Immature natural killer cell (primary cell): ENCODE results near the gene SERPINH1. TPM values are rescaled to one million over a fixed set of nuclear protein-coding genes. Genes with fewer than 3 reads are reported as not detected.

Experiments used
- DNase-seq, 3 donors: peaks; one replicate each; pipeline ENCODE4 v3.0.0; 2022; ENCODE audit warnings: mixed read lengths in 1 of 3
- H3K27ac Mint-ChIP-seq, 6 donors: one replicate each; pipeline ENCODE4 v1.8.0; 2020; ENCODE audit warnings: mixed read lengths in 6 of 6, mild to moderate bottlenecking in 5 of 6, inconsistent platforms in 4 of 6, moderate library complexity in 3 of 6
- H3K27me3 Mint-ChIP-seq, 3 donors: one replicate each; pipeline ENCODE4 v1.8.0; 2020 to 2021; ENCODE audit warnings: low read depth in 3 of 3, mild to moderate bottlenecking in 3 of 3, mixed read lengths in 3 of 3, moderate library complexity in 3 of 3, inconsistent platforms in 1 of 3
- H3K36me3 Mint-ChIP-seq, 3 donors: one replicate each; pipeline ENCODE4 v1.8.0; 2020; ENCODE audit warnings: mixed read lengths in 3 of 3, inconsistent platforms in 2 of 3, mild to moderate bottlenecking in 2 of 3
- H3K4me1 Mint-ChIP-seq, 2 donors: one replicate each; pipeline ENCODE4 v1.8.0; 2020; ENCODE audit warnings: inconsistent platforms in 2 of 2, mild to moderate bottlenecking in 2 of 2, mixed read lengths in 2 of 2, moderate library complexity in 1 of 2
- H3K4me3 Mint-ChIP-seq, 5 donors: one replicate each; pipeline ENCODE4 v1.8.0; 2020; ENCODE audit warnings: mild to moderate bottlenecking in 5 of 5, mixed read lengths in 5 of 5, inconsistent platforms in 3 of 5, moderate library complexity in 3 of 5
- H3K9me3 Mint-ChIP-seq, 6 donors: one replicate each; pipeline ENCODE4 v1.8.0; 2020; ENCODE audit warnings: mild to moderate bottlenecking in 6 of 6, mixed read lengths in 6 of 6, inconsistent platforms in 4 of 6, moderate library complexity in 3 of 6
- polyA plus RNA-seq, 3 donors: library from polyadenylated mRNA; unstranded; fragments of 300-500 nt; fragmentation: Illumina TruSeq; gene quantifications; one replicate each; pipeline ENCODE4 v1.2.3, GENCODE V29; 2021

SERPINH1 gene
- polyA plus RNA-seq, 3 donors from 2014 or later = 3.4 to 8.4 (median 4.5) TPM

DNA sequence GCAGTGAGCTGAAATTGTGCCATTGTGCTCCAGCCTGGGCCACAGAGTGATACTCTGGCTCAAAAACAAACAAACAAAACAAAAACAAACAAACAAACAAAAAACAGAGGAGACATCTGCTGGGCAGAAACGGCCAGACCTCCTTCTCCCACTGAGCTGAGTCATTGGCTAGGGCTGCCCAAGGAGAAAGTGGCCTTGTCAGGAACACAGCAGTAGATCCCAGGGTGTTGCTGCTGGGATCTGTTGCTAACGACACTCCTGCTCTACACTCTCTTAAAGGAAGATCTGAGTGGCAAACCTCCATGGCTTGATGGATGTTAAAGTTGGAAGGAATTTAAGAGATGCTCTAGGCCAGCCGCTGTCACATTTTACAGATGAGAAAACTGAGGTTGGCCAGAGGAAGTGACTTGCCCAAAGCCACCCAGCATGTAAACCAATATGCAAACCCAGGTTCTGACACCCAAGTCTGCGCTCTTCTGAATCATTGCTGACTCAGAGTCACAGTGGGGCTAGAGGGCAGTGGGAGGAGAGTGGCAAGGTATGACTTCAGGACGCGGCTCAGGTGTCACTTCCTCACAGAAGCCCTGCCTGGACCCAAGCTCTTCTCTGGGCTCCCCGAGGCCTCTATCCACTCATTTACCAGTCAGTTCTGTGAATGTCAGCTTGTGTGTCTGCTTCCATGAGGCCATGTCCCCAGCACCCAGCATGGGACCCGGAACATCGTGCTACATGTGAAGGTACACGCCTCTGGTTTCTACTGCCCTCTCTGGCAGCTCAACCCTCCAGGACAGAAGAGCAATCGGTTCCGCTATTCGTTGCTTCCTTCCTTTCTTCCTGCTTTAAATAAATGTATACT is 25.0 kb upstream of the SERPINH1 start:
- Mint-ChIP-seq H3K27ac (peak overlapping the region; percentile 92 to 96 (median 94)), H3K4me3 (peak overlapping the region; percentile 68 to 86 (median 75))

GRCh38 chr11:75537740-75538139 is 24.3 kb upstream of the SERPINH1 start:
- Mint-ChIP-seq H3K36me3 (peaks cover 0 to 5% (median 4%) of the 10 kb centered on the region in 3 donors), H3K27ac (peak overlapping the region; percentile 92 to 96 (median 94)), H3K4me1 (peaks cover 48 to 52% of the 10 kb centered on the region in 2 donors), H3K27me3 (peaks cover 0 to 7% (median 7%) of the 10 kb centered on the region in 3 donors), H3K9me3 (no peaks in the 10 kb centered on the region), H3K4me3 (peak overlapping the region; percentile 68 to 86 (median 75))
- DNase-seq = peak; percentile 32 to 43 (median 35)

More for the DNA sequence above, 25.0 kb upstream of the SERPINH1 start:
- H3K27me3 Mint-ChIP-seq = peaks cover 3 to 8% (median 7%) of the 10 kb centered on the region in 3 donors
- H3K9me3 Mint-ChIP-seq = no peaks in the 10 kb centered on the region
- H3K36me3 Mint-ChIP-seq = peaks cover 0 to 5% (median 4%) of the 10 kb centered on the region in 3 donors
- peak; percentile 77 to 85 (median 80) for DNase-seq
- peaks cover 52 to 57% of the 10 kb centered on the region in 2 donors for H3K4me1 Mint-ChIP-seq

GRCh38 chr11:75538150-75538942 is 23.7 kb upstream of the SERPINH1 start:
- peaks cover 0 to 7% (median 7%) of the 10 kb centered on the region in 3 donors for H3K27me3 Mint-ChIP-seq
- no peak for DNase-seq
- peak overlapping the region; percentile 68 to 86 (median 75) for H3K4me3 Mint-ChIP-seq
- peak overlapping the region; percentile 92 to 96 (median 94) for H3K27ac Mint-ChIP-seq
- H3K36me3 Mint-ChIP-seq = peaks cover 0 to 5% (median 4%) of the 10 kb centered on the region in 3 donors
- no peaks in the 10 kb centered on the region for H3K9me3 Mint-ChIP-seq
- H3K4me1 Mint-ChIP-seq = peaks cover 48 to 52% of the 10 kb centered on the region in 2 donors

DNA sequence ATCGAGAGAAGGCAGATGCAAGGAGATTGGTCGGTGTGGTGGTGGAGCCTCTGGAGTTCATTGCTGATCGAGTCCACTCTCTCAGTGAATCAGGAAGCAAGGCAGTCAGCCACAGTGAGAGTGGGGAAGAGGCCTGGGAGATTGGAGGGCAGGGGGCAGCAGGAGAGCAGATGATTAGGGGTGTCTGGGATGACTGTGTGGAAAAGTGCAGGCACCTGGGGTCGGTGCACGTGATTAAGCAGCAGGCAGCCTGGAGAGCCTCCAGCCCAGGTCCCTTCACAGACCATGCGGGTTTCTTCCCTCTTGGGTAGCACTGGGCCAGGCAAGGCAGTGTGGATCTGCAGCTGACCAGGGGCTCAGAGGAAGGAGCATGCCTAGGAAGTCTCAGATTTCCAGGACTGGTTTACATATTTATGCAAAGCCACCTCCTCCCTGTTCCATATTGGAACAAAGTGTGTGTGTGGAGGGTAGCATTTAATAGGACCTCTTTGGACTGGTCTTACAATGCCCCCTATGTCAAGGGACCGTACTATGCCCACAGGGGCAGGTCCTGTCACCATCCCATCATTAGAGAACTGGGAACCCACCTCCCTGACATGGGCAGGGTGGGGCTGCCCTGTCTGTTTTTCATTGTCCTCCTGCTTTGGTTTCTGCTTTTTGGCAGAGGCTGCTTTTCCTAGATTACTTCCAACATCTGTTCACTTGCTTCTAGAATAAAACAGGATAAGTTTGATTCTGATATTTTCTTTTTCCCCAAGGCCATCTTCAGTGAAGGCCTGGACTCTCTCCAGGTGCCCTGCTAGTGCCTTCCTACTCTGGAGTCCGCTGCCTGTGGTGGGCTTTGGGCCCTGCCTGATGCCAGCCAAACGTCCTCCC is 22.4 kb upstream of the SERPINH1 start:
- Mint-ChIP-seq H3K9me3 (no peaks in the 10 kb centered on the region), H3K27me3 (peaks cover 0 to 7% (median 7%) of the 10 kb centered on the region in 3 donors), H3K4me3 (peak overlapping the region in 2 of 5 donors; percentile 12 to 30), H3K4me1 (peaks cover 38 to 41% of the 10 kb centered on the region in 2 donors), H3K36me3 (peaks cover 0 to 5% (median 4%) of the 10 kb centered on the region in 3 donors), H3K27ac (peak overlapping the region in 2 of 6 donors; percentile 23 to 78)
- DNase-seq = no peak

- peaks cover 0 to 5% (median 4%) of the 10 kb centered on the region in 3 donors for H3K36me3 Mint-ChIP-seq
- H3K4me3 Mint-ChIP-seq = no peak overlapping the region
- peaks cover 23 to 24% of the 10 kb centered on the region in 2 donors for H3K4me1 Mint-ChIP-seq
- no peak overlapping the region for H3K27ac Mint-ChIP-seq
- H3K9me3 Mint-ChIP-seq = no peaks in the 10 kb centered on the region
- peaks cover 0 to 7% (median 7%) of the 10 kb centered on the region in 3 donors for H3K27me3 Mint-ChIP-seq
- DNase-seq = no peak
These were observed 20.6 kb upstream of the SERPINH1 start for GRCh38 chr11:75541193-75542087.

- Mint-ChIP-seq H3K27ac (peak overlapping the region in 1 of 6 donors; percentile 24), H3K9me3 (no peaks in the 10 kb centered on the region), H3K4me3 (no peak overlapping the region), H3K27me3 (peaks cover 0 to 7% (median 6%) of the 10 kb centered on the region in 3 donors), H3K36me3 (peaks cover 0 to 5% (median 4%) of the 10 kb centered on the region in 3 donors), H3K4me1 (peaks cover 16 to 18% of the 10 kb centered on the region in 2 donors)
- no peak for DNase-seq
These were observed 20.0 kb upstream of the SERPINH1 start for GRCh38 chr11:75542088-75542438.

DNA sequence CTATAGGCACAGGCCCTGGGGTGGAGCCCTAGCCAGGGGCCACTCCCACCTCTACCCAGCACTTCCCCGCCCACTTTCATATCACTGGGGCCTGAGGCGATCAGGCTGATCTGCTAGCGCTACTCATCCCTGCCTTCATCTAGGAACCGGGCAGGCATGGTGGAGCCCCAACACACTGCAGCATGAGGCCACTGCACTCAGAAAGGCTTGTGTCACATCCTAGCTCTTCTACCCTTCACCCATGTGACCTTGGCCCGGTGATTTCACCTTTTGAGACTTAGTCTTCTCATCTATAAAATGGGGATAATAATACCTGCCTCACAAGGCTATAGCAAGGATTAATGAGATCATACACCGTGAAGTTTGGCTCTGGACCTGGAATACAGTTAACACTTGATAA is 18.2 kb upstream of the SERPINH1 start:
- peaks cover 0 to under 1% of the 10 kb centered on the region in 2 donors for H3K4me1 Mint-ChIP-seq
- peaks cover 0 to 2% (median 0%) of the 10 kb centered on the region in 6 donors for H3K9me3 Mint-ChIP-seq
- H3K36me3 Mint-ChIP-seq = peaks cover 0 to 4% (median 0%) of the 10 kb centered on the region in 3 donors
- H3K27ac Mint-ChIP-seq = no peak overlapping the region
- no peak for DNase-seq
- no peak overlapping the region for H3K4me3 Mint-ChIP-seq
- peaks cover 1 to 6% (median 2%) of the 10 kb centered on the region in 3 donors for H3K27me3 Mint-ChIP-seq

GRCh38 chr11:75547177-75547576 is 14.9 kb upstream of the SERPINH1 start:
- Mint-ChIP-seq H3K36me3 (no peaks in the 10 kb centered on the region), H3K4me3 (no peak overlapping the region), H3K9me3 (peaks cover 0 to 2% (median 0%) of the 10 kb centered on the region in 6 donors), H3K27me3 (peaks cover 0 to 4% (median 1%) of the 10 kb centered on the region in 3 donors), H3K4me1 (no peaks in the 10 kb centered on the region), H3K27ac (peak overlapping the region in 1 of 6 donors; percentile 14)
- no peak for DNase-seq

DNA sequence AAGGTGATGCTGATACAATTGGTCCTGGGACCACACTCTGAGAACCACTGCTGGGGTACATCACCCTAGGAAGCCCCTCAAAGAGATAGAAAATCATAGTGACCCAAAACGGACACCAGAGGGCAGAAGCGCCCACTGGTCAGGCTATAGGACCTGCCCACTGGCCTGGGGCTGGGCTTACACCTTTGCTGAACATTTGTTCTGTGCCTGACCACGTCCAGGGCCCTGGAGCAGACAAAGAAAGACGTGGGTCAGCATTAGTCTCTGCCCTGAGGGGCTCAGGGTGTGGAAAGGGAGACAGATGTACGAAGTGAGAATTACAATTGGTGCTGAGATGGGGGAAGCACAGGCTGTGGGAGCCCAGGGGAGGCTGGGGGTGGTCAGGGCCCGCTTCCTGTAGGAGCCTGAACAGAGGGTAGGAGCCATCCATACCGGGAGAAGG is 14.4 kb upstream of the SERPINH1 start:
- Mint-ChIP-seq H3K4me3 (no peak overlapping the region), H3K27ac (no peak overlapping the region), H3K4me1 (no peaks in the 10 kb centered on the region), H3K36me3 (no peaks in the 10 kb centered on the region), H3K9me3 (peaks cover 0 to 2% (median 0%) of the 10 kb centered on the region in 6 donors), H3K27me3 (peaks cover 0 to 4% (median 1%) of the 10 kb centered on the region in 3 donors)
- DNase-seq = peak in 2 of 3 donors; percentile 29 to 36

DNA sequence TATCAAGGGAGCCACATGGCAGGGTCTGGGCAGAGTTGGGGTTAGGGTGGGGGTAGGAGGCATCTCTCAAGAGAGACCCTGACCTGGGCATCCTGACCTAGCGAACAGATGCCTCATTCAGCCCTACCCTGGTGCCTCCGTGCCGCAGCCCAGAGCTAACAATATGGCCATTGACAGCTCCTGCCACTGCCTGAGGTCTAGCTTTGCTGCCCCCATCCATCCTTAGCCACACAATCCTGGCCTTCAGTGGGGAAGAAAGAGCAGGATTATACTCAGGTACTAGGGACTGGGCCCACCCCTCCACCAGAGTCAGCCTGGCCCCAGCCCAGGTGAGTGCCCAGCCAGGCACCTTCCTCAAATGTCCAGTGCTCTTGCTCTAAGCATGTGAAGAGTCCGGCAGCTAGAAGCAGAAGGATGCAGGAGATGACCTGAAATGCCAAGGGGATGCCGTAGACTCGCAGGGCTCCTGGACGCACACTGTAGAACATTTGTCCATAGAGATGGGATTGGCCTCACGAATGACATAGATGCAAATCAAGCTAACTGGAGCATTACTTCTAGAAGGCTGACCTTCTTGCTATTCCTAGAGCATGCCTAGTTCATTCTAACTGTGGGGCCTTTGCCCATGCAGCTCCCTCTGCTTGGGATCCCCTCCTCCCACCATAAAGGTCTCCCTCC is 13.3 kb upstream of the SERPINH1 start:
- DNase-seq = no peak
- no peak overlapping the region for H3K4me3 Mint-ChIP-seq
- H3K9me3 Mint-ChIP-seq = peaks cover 0 to 2% (median 0%) of the 10 kb centered on the region in 6 donors
- no peak overlapping the region for H3K27ac Mint-ChIP-seq
- H3K27me3 Mint-ChIP-seq = peaks cover 0 to 4% (median 1%) of the 10 kb centered on the region in 3 donors
- H3K4me1 Mint-ChIP-seq = no peaks in the 10 kb centered on the region
- H3K36me3 Mint-ChIP-seq = no peaks in the 10 kb centered on the region

GRCh38 chr11:75549370-75549958 is 12.6 kb upstream of the SERPINH1 start:
- H3K4me1 Mint-ChIP-seq = no peaks in the 10 kb centered on the region
- no peak for DNase-seq
- no peaks in the 10 kb centered on the region for H3K36me3 Mint-ChIP-seq
- H3K27ac Mint-ChIP-seq = no peak overlapping the region
- peaks cover 0 to 4% (median 1%) of the 10 kb centered on the region in 3 donors for H3K27me3 Mint-ChIP-seq
- no peak overlapping the region for H3K4me3 Mint-ChIP-seq
- H3K9me3 Mint-ChIP-seq = peaks cover 0 to 2% (median 0%) of the 10 kb centered on the region in 6 donors
